ENCODE data around the gene LASP1.

Gene LASP1, protein sequence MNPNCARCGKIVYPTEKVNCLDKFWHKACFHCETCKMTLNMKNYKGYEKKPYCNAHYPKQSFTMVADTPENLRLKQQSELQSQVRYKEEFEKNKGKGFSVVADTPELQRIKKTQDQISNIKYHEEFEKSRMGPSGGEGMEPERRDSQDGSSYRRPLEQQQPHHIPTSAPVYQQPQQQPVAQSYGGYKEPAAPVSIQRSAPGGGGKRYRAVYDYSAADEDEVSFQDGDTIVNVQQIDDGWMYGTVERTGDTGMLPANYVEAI

DNA sequence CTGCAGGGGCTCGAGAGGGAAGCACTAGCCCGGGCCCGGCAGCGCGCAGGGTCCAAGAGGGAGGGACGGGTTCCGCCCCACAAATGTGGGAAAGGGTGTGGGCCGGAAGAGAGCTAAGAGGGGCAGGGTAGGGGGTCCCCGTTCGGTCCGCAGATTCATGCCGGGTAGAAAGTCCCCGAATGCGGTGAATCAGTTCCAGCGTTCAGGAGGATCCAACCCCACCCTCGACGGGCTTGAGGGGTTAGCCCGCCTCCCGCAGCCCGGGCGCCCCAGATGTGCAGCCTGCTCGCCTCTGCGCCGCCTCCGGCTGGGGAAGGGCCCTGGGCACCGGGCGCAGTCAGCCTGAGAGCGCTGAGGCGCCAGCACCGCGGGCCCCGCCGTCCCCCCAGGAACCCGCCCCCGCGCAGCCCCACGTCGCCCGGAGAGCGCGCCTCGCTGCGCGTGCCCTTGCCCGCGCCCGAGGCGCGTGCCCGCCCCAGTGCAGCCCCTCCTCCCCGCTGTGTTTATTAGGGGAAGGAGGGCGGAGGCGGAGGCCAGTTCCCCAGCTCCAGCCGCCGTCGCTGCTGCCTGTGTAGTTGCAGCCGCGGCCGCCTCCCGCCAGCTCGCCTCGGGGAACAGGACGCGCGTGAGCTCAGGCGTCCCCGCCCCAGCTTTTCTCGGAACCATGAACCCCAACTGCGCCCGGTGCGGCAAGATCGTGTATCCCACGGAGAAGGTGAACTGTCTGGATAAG is at the start of gene LASP1:
Gene LASP1 (plus strand): TSS at position 533 of the 733 bp plus-strand sequence. CDS start 132 bp downstream, at position 665.
- TF ChIP-seq, protein P1, sequence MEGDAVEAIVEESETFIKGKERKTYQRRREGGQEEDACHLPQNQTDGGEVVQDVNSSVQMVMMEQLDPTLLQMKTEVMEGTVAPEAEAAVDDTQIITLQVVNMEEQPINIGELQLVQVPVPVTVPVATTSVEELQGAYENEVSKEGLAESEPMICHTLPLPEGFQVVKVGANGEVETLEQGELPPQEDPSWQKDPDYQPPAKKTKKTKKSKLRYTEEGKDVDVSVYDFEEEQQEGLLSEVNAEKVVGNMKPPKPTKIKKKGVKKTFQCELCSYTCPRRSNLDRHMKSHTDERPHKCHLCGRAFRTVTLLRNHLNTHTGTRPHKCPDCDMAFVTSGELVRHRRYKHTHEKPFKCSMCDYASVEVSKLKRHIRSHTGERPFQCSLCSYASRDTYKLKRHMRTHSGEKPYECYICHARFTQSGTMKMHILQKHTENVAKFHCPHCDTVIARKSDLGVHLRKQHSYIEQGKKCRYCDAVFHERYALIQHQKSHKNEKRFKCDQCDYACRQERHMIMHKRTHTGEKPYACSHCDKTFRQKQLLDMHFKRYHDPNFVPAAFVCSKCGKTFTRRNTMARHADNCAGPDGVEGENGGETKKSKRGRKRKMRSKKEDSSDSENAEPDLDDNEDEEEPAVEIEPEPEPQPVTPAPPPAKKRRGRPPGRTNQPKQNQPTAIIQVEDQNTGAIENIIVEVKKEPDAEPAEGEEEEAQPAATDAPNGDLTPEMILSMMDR (IDR thresholded peaks at IDR 0.05): no peak

DNA sequence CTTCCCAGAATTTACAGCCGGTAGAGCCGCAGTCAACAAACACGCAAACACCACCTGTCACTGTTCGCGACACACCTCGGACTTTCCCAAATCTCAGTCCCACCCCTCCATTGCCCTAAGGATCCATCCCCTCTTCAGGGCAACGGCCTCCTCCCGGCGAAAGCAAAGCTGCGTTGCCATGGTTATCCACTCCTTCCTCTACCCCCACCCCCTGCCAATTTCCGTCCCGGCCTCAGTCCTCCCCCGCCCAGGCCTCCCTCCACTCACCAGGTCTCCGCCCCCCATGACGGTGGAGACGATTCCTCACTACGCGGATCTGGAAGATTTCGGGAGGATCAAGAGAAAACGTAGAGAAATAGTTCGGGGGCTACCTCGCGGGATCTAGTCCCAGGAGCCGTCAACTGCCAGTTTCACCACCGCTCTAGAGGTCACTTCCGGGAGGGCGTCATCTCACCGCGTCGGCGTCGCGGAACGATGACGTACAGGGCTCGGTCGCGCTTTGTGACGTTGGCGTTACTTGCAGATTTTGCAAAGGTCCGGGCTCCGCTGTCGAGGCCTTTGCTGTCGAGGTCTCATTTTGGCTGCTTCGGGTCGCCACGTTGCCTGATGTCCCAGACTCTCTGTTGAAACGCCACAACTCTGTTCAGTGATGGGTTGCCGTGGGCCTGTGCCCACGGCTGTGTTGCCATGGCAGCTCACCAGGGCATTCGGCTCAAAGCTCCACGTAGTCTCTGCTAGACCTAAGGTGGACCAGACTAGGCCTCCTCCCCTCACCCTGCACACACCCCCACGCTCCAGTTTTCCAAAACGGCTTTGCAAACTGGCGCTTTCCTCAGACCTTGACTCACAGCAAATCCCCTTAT is 44.7 kb upstream of the LASP1 start, which contains the start of gene CWC25:
Gene CWC25 (minus strand): TSS at position 423 of the 863 bp plus-strand sequence. CDS start 138 bp downstream, at position 285.
- TF ChIP-seq, protein P1 (IDR thresholded peaks at IDR 0.05): no peak

DNA sequence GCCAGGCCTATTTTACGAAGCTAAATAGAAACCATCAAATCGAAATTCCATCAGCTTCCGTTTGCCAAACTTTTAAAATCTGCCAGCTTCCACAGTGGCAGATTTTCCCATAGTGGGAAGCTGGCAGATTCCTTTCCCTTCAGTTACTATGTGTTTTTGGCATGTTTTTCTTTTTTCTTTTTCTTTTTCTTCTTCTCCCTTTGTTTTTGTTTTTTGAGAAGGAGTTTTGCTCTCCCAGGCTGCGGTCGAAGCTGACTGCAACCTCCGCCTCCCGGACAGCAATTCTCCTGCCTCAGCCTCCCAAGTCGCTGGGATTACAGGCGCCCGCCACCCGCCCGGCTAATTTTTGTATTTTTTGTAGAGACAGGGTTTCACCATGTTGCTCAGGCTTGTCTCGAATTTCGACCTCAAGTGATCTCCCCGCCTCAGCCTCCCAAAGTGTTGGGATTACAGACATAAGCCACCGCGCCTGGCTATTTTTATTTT is 44.1 kb upstream of the LASP1 start:
- TF ChIP-seq, protein P1 (IDR thresholded peaks at IDR 0.05): no peak

DNA sequence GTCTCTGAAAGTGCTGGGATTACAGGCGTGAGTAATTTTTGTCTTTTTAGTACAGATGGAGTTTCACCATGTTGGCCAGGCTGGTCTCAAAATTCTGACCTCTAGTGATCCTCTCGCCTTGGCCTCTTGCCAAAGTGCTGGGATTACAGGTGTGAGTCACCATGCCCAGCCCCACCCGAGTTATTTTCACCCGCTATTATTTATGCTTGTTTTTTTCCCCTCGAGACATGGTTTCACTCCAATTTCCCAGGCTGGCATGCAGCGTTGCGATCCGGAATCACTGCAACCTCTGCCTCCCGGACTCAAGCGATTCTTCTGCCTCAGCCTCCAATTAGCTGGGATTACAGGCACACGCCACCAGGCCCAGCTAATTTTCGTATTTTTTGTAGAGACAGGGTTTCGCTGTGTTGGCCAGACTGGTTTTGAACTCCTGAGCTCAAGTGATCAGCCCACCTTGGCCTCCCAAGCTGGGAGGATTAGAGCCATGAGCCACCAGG is 25.5 kb upstream of the LASP1 start:
- TF ChIP-seq, protein P1 (IDR thresholded peaks at IDR 0.05): no peak

DNA sequence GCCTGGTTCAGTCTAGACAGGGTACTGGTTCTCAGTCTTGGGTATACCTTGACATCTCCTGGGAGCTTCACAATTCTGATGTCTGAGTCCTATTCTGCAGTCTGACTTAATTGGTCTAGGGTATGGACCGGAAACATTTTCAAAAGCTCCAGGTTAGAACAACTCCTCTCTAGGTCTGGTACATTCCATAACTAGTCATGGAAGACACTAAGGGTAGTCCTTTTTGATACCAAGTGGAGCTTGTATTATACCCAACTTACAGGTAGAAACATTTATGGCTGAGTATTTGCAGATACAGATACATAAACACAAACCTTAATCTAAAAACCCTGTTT is 21.3 kb upstream of the LASP1 start:
- TF ChIP-seq, protein P1 (IDR thresholded peaks at IDR 0.05): no peak

DNA sequence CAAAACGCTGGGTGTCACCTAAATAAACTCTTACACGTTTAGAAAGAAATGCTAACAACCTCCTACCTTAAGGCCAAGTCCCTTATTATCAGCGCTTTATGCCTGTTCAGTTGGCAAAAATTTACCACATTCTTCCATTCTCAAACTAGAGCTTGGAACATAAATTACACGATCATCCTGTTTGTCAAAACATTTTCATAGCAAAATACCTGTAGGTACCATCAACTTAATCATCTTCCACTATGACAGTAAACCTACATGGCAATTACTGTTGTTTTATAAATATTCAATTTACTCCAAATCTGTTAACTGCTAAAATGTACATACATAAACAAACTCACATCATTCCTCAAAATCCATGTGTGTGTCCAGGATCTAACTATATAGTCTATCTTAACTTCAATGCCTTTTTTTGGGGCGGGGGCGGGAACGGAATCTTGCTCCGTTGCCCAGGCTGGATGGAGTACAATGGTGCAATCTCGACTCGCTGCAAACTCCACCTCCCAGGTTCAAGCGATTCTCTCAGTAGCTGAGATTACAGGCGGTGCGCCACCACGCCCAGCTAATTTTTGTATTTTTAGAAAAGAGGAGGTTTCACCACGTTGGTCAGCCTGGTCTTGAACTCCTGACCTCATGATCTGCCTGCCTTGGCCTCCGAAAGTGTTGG is 20.8 kb upstream of the LASP1 start:
- TF ChIP-seq, protein P1 (IDR thresholded peaks at IDR 0.05): no peak

DNA sequence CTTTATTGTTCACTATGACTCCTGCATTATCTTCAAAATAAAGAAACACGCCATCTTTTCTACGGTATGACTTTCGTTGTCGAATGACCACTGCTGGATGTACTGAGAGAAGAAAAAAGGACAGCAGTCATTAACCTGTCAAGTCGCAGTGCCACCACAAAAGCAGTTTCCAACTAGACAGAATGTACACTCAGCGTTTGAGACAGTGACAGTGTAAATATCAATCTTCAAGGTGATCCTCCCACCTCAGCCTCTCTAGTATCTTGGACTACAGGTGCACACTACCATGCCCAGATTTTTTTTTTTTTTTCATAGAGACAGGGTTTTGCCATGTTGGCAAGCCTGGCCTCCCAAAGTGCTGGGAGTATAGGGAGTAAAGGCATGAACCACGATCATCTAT is 19.5 kb upstream of the LASP1 start:
- TF ChIP-seq, protein P1 (IDR thresholded peaks at IDR 0.05): no peak

Measured in LNCAP (cell line).